HCT116 (cell line): ENCODE measurements around the gene NKIRAS2. TPM values are rescaled to one million over a fixed set of nuclear protein-coding genes. Genes with fewer than 3 reads are reported as not detected.

Source experiments
- ATAC-seq: fragments of 200-7000 bp; cut with Tn5 transposase; 2 replicates; pipeline ENCODE4 v1.9.1; 2020; ENCODE audit warnings: mild to moderate bottlenecking, moderate library complexity
- BruUV-seq: library from RNA; stranded (reverse); fragments of 400-500 nt; replicated peaks from 2 replicates; lab custom pipeline; 2021; lab: Mats Ljungman, UMichigan
- CTCF ChIA-PET: fragments of 300-600 bp; sonication (Branson Sonifier 250); formaldehyde crosslinking; loops from one replicate; lab custom pipeline; 2021; ENCODE audit warnings: antibody characterized with exemption; lab: Charles Lee
- POLR2A ChIA-PET: fragments of 300-600, 350-600 bp; sonication (Branson Sonifier 250); formaldehyde crosslinking; loops from one replicate; lab custom pipeline; 2021; ENCODE audit warnings: antibody characterized with exemption; lab: Charles Lee
- RAD21 ChIA-PET, 2 experiments: fragments of 300-600 bp; sonication (Branson Sonifier 250); formaldehyde crosslinking; loops; one replicate each; lab custom pipeline; 2023; ENCODE audit warnings: low total read pairs in 2 of 2; ENCODE audit not compliant: uncharacterized antibody in 2 of 2, unreplicated experiment in 2 of 2, low non-redundant PET in 1 of 2; lab: Charles Lee
- DNase-seq: peaks from one replicate; pipeline ENCODE4 v3.0.0-alpha.2; 2010; ENCODE audit warnings: low read depth, low spot score
- H2AFZ ChIP-seq: fragments of 200-600 bp; shearing (Covaris generic), sonication (generic); 2 replicates; pipeline ENCODE4 v1.6.1; 2017; ENCODE audit warnings: low read depth, mixed run types, mixed read lengths, antibody characterized with exemption, low read length; ENCODE audit not compliant: poor library complexity, severe bottlenecking
- H3K27ac ChIP-seq: 2 replicates; pipeline ENCODE4 v1.5.1; 2012; ENCODE audit warnings: low read depth, low read length
- H3K27me3 ChIP-seq: fragments of 200-600 bp; sonication (generic); 2 replicates; pipeline ENCODE4 v1.6.1; 2016; ENCODE audit warnings: mixed run types, low read length, mixed read lengths; ENCODE audit not compliant: insufficient read depth
- H3K36me3 ChIP-seq, 2 experiments: fragments of 200-500 bp in 1 of 2; fragments of 200-600 bp in 1 of 2; sonication (Bioruptor generic) in 1 of 2; sonication (generic) in 1 of 2; 2 replicates each; pipeline versions ENCODE4 v1.5.1 to v1.6.1; 2014 to 2016; ENCODE audit warnings: low read length in 2 of 2, inconsistent platforms in 1 of 2, mixed read lengths in 1 of 2, mixed run types in 1 of 2; ENCODE audit not compliant: insufficient read depth in 2 of 2, control insufficient read depth in 1 of 2
- H3K4me1 ChIP-seq, 2 experiments: fragments of 200-600 bp in 1 of 2; sonication (generic) in 1 of 2; 2 replicates each; pipeline versions ENCODE4 v1.5.1 to v1.6.1; 2012 to 2017; ENCODE audit warnings: low read length in 2 of 2, inconsistent platforms in 1 of 2, mild to moderate bottlenecking in 1 of 2, mixed read lengths in 1 of 2, mixed run types in 1 of 2, moderate library complexity in 1 of 2; ENCODE audit not compliant: insufficient read depth in 2 of 2, control insufficient read depth in 1 of 2
- H3K4me2 ChIP-seq: fragments of 200-600 bp; sonication (generic); 2 replicates; pipeline ENCODE4 v1.6.1; 2017; ENCODE audit warnings: mixed run types, low read length, mixed read lengths
- H3K4me3 ChIP-seq, 2 experiments: fragments of 200-600 bp in 1 of 2; sonication (generic) in 1 of 2; replicated peaks in 1 of 2; 2 replicates each; pipeline ENCODE4 v1.5.1; 2011 to 2016; ENCODE audit warnings: low read length in 2 of 2, control low read depth in 1 of 2, low read depth in 1 of 2, mild to moderate bottlenecking in 1 of 2, mixed read lengths in 1 of 2, mixed run types in 1 of 2
- H3K79me2 ChIP-seq: fragments of 200-600 bp; sonication (generic); 2 replicates; pipeline ENCODE4 v1.6.1; 2017; ENCODE audit warnings: mild to moderate bottlenecking, mixed run types, low read length, moderate library complexity, mixed read lengths; ENCODE audit not compliant: insufficient read depth
- H3K9ac ChIP-seq: fragments of 200-600 bp; sonication (generic); 2 replicates; pipeline ENCODE4 v1.6.1; 2016; ENCODE audit warnings: low read length, mixed read lengths
- H3K9me2 ChIP-seq: fragments of 200-600 bp; sonication (generic), shearing (Covaris generic); 2 replicates; pipeline ENCODE4 v1.6.1; 2017; ENCODE audit warnings: mixed run types, mild to moderate bottlenecking, moderate library complexity; ENCODE audit not compliant: insufficient read depth
- H3K9me3 ChIP-seq, 2 experiments: fragments of 200-500 bp in 1 of 2; fragments of 200-600 bp in 1 of 2; sonication (Bioruptor generic) in 1 of 2; sonication (generic) in 1 of 2; 2 replicates each; pipeline ENCODE4 v1.6.1; 2014 to 2017; ENCODE audit warnings: low read length in 2 of 2, mixed read lengths in 2 of 2, inconsistent platforms in 1 of 2, low read depth in 1 of 2, mild to moderate bottlenecking in 1 of 2, mixed run types in 1 of 2, moderate library complexity in 1 of 2; ENCODE audit not compliant: control insufficient read depth in 1 of 2, insufficient read depth in 1 of 2
- H4K20me1 ChIP-seq: fragments of 200-600 bp; sonication (generic), shearing (Covaris generic); 2 replicates; pipeline ENCODE4 v1.6.1; 2017; ENCODE audit warnings: mixed run types, mild to moderate bottlenecking, moderate library complexity; ENCODE audit not compliant: insufficient read depth
- CEBPB ChIP-seq: IDR thresholded peaks from 2 replicates; pipeline ENCODE4 v1.6.1; 2012; ENCODE audit warnings: low read depth
- EGR1 ChIP-seq: IDR thresholded peaks from 2 replicates; pipeline ENCODE4 v1.6.1; 2012; ENCODE audit warnings: low read depth
- FOSL1 ChIP-seq: IDR thresholded peaks from 2 replicates; pipeline ENCODE4 v1.6.1; 2012; ENCODE audit warnings: low read depth
- POLR2AphosphoS5 ChIP-seq: IDR thresholded peaks from 2 replicates; pipeline ENCODE4 v1.6.1; 2011; ENCODE audit warnings: mild to moderate bottlenecking, low read depth, low read length, moderate library complexity
- SP1 ChIP-seq: IDR thresholded peaks from 2 replicates; pipeline ENCODE4 v1.6.1; 2012; ENCODE audit warnings: low read depth
- TCF7L2 ChIP-seq: IDR thresholded peaks from 2 replicates; pipeline ENCODE4 v1.7.0; 2011; ENCODE audit warnings: borderline replicate concordance, inconsistent platforms; ENCODE audit not compliant: insufficient read depth, insufficient read length; ENCODE audit errors: extremely low read depth
- ZFX ChIP-seq: fragments of 450-650 bp; IDR thresholded peaks from 2 replicates; pipeline ENCODE4 v1.6.1; 2017
- intact Hi-C: fragments of 100-400 bp; cut with micrococcal nuclease; formaldehyde crosslinking; loops from 2 replicates; pipeline ENCODE4 v1.10.0; 2022
- total RNA-seq: library from RNA; stranded (reverse); gene quantifications from one replicate; pipeline ENCODE4 v1.2.1, GENCODE V29; 2021; ENCODE audit not compliant: unreplicated experiment

The NKIRAS2 gene
- total RNA-seq, 1 experiment from 2014 or later: 26.4 TPM

- no peak overlapping the region for H2AFZ ChIP-seq
- CTCF ChIA-PET: interaction anchor here (0.6 to 3.7 kb wide), 4 partner anchors 59 to 88 kb away, joined by 3 to 15 read pairs (median 9); partner anchors contain the start of gene CNP
- H3K79me2 ChIP-seq: peaks cover 16% of the 10 kb centered on the region
- H3K4me3 ChIP-seq: no peak overlapping the region
- peak overlapping the region; percentile 66 for H3K27ac ChIP-seq
- RAD21 ChIA-PET: no interaction called here
- no peaks in the 10 kb centered on the region for H3K9me3 ChIP-seq
- no peaks in the 10 kb centered on the region for H4K20me1 ChIP-seq
- peaks cover 21 to 40% of the 10 kb centered on the region in 2 experiments for H3K4me1 ChIP-seq
- BruUV-seq: no TSS peak
- DNase-seq: no peak
- H3K9ac ChIP-seq: no peak overlapping the region
- TF ChIP-seq EGR1 (no peak), CEBPB (no peak), TCF7L2 (no peak), FOSL1 (no peak), POLR2AphosphoS5 (no peak)
- no peaks in the 10 kb centered on the region for H3K27me3 ChIP-seq
- peaks cover 7 to 9% of the 10 kb centered on the region in 2 experiments; a peak in 2 of 4 replicates for H3K36me3 ChIP-seq
- POLR2A ChIA-PET: interaction anchor here (1.2 kb wide), 1 partner anchor 8 kb away, joined by 3 read pairs; no protein-coding TSS in a partner anchor
- intact Hi-C loops: loop anchor here (1.0 to 10.0 kb wide), 3 partner anchors 76 to 500 kb away; no protein-coding TSS in a partner anchor
- no peaks in the 10 kb centered on the region for H3K9me2 ChIP-seq
- H3K4me2 ChIP-seq: peak overlapping the region; percentile 50
- no peak; the same call in 1 of the 2 replicates for ATAC-seq
Measured at GRCh38 chr17:42025191-42025579, 5.3 kb downstream of the NKIRAS2 start.

- ChIA-PET RAD21 (interaction anchor here in 1 of 2 experiments (0.7 kb wide), 1 partner anchor 87 kb away, joined by 3 read pairs; no protein-coding TSS in a partner anchor), POLR2A (interaction anchor here (1.2 kb wide), 1 partner anchor 8 kb away, joined by 3 read pairs; no protein-coding TSS in a partner anchor), CTCF (interaction anchor here (3.1 to 3.7 kb wide), 2 partner anchors 60 to 75 kb away, joined by 15 read pairs; partner anchors contain the start of gene CNP)
- DNase-seq (no peak), ATAC-seq (no peak)
- H3K9me3 ChIP-seq: no peaks in the 10 kb centered on the region
- H3K4me2 ChIP-seq: no peak overlapping the region
- H3K36me3 ChIP-seq: peaks cover 7 to 9% of the 10 kb centered on the region in 2 experiments; a peak in 2 of 4 replicates
- H4K20me1 ChIP-seq: no peaks in the 10 kb centered on the region
- no peaks in the 10 kb centered on the region for H3K27me3 ChIP-seq
- H3K9ac ChIP-seq: no peak overlapping the region
- intact Hi-C loops: loop anchor here (1.0 to 10.0 kb wide), 3 partner anchors 75 to 499 kb away; no protein-coding TSS in a partner anchor
- peaks cover 20 to 38% of the 10 kb centered on the region in 2 experiments for H3K4me1 ChIP-seq
- BruUV-seq: no TSS peak
- TF ChIP-seq ZFX: no peak
- TF ChIP-seq POLR2AphosphoS5: 0 out of 2 replicates have a peak, but pooled peaks have one; percentile 13
- no peak for TF ChIP-seq SP1
- TF ChIP-seq EGR1: no peak
- H3K79me2 ChIP-seq: peaks cover 8% of the 10 kb centered on the region; the same call in 1 of the 2 replicates
- no peak overlapping the region for H3K4me3 ChIP-seq
- H2AFZ ChIP-seq: no peak overlapping the region
- no peak overlapping the region for H3K27ac ChIP-seq
- no peaks in the 10 kb centered on the region for H3K9me2 ChIP-seq
Measured at GRCh38 chr17:42025936-42026335, 6.0 kb downstream of the NKIRAS2 start.
